ENCODE measurements around the gene CALD1.
A peak's percentile ranks its signal among the peaks of the same experiment; 100 is the strongest.

Gene CALD1

GRCh38 chr7:134778941-134779740 lies at the start of gene CALD1:
CALD1 (plus strand) TSS chr7:134779634; CDS start chr7:134867734, 88,100 bp downstream.
- peak; percentile 57 for DNase-seq

- no peak for DNase-seq
Measured at GRCh38 chr7:134729895-134730294, 49.5 kb upstream of the CALD1 start.

- no peak for DNase-seq
Measured at GRCh38 chr7:134730411-134730829, 49.0 kb upstream of the CALD1 start.

- no peak for DNase-seq
Measured at GRCh38 chr7:134731616-134732015, 47.8 kb upstream of the CALD1 start.

GRCh38 chr7:134732728-134733127 lies 46.7 kb upstream of the CALD1 start:
- DNase-seq, result no peak

GRCh38 chr7:134736381-134736780 lies 43.1 kb upstream of the CALD1 start:
- DNase-seq, result no peak

GRCh38 chr7:134737566-134738345 lies 41.7 kb upstream of the CALD1 start:
- DNase-seq, result no peak

- DNase-seq, result no peak
Measured at GRCh38 chr7:134739362-134739761, 40.1 kb upstream of the CALD1 start.

- DNase-seq, result no peak
Measured at GRCh38 chr7:134740376-134740775, 39.1 kb upstream of the CALD1 start.

GRCh38 chr7:134741907-134742635 lies 37.4 kb upstream of the CALD1 start:
- DNase-seq, result no peak

GRCh38 chr7:134742688-134743350 lies 36.6 kb upstream of the CALD1 start:
- no peak for DNase-seq

GRCh38 chr7:134744569-134744968 lies 34.9 kb upstream of the CALD1 start:
- DNase-seq, result no peak

- DNase-seq, result no peak
Measured at GRCh38 chr7:134747326-134747725, 32.1 kb upstream of the CALD1 start.

GRCh38 chr7:134750083-134751062 lies 29.1 kb upstream of the CALD1 start:
- DNase-seq, result peak; percentile 64

GRCh38 chr7:134752006-134752760 lies 27.3 kb upstream of the CALD1 start:
- DNase-seq, result no peak

GRCh38 chr7:134755422-134756022 lies 23.9 kb upstream of the CALD1 start:
- DNase-seq, result no peak

GRCh38 chr7:134757938-134758337 lies 21.5 kb upstream of the CALD1 start:
- DNase-seq, result no peak

- DNase-seq, result no peak
Measured at GRCh38 chr7:134758981-134759380, 20.5 kb upstream of the CALD1 start.

GRCh38 chr7:134761266-134761665 lies 18.2 kb upstream of the CALD1 start:
- DNase-seq, result no peak

GRCh38 chr7:134763960-134764359 lies 15.5 kb upstream of the CALD1 start:
- DNase-seq, result no peak

Measured in NCI-H69 (cell line).